HL-60/S4 treated with phorbol 12-myristate 13-acetate at 8.2 ng/mL for 4 days and 3 days (cell line): Measurements from ENCODE around the gene BNIP5.

Source experiments
- in situ Hi-C: fragments of 300-500 bp; cut with MboI; formaldehyde crosslinking; loops from 2 replicates; pipeline ENCODE4 v1.15.0; 2022; ENCODE audit warnings: low sequenced_read_pairs

BNIP5 gene

DNA sequence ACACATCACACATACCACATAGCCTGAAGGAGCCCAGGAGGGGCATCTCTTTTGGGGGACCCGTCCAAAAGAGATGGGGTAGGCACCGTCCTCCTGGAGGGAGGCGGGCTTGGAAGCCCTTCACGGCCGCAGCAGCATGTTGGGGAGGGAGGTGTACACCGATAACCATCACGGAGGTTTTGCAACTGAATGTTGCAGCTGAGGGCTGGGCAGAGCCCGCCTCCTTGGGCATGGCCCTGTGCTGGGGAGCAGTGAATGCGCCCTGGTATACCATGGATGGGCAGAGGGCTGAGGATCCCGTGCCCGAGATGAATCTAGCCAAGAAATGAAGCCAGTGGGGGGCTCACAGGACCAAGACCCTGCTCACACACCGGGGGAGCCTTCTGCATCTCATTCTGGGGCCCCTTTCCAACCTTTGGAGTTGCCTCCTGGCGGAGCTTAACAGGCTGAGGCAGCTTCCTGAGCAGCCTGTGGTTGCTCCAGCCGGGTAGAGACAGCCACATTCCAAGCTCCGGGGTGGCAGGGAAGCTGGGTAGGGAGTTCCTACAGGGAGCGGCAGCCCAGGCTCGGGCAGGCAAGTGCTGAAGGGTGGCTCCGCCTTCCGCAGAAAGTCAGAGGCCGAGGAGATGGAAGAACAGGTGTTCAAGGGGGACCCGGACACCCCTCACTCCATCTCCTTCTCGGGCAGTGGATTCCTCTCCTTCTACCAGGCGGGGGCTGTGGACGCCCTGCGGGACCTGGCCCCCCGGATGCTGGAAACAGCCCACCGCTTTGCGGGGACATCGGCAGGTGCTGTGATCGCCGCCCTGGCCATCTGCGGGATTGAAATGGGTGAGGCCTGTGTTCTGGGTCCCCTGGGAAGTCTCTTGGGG lies 66.6 kb downstream of the BNIP5 start, which contains the start of gene PNPLA1:
TSS of gene PNPLA1 (plus strand) at position 227 of the 872 bp plus-strand sequence. CDS start at position 627, 400 bp downstream.
- in situ Hi-C loops: no loop called here

DNA sequence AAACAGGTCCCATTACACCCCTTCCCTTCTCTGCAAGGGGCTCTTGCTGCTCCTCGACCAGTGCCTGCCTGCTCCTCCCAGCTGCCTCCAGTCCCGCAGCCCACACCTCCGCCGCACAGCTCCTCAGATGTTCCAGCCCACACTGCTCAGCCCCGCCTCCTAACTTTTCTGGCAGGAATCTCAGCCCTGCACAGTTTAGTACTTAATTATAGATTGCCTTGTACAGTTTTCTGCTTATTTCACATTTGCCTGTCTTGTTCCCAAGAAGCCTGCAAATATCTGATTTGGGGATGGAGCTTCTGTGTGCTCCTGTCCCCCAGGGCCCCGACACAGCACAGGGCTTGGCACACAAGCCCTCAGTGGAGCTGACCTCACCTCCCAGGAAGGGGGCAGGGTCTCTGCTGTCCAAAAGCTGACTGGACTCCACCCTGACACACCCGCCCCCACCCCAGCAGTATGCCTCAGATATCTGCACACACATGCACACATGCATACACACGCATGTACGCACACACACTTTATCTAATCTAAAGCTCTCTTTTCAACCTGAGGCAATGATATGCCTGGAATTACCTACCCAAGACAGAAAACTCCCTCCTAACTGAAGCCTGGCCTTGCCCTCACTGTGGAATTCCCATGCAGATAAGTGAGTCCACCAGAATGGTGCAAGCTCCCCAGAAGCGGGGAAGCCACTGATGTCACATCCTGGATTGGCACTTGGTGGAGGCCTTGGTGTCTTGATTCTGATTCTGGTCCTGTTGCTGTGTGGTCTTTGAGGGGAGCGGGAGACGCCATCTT lies 68.0 kb downstream of the BNIP5 start:
- in situ Hi-C loops: no loop called here

DNA sequence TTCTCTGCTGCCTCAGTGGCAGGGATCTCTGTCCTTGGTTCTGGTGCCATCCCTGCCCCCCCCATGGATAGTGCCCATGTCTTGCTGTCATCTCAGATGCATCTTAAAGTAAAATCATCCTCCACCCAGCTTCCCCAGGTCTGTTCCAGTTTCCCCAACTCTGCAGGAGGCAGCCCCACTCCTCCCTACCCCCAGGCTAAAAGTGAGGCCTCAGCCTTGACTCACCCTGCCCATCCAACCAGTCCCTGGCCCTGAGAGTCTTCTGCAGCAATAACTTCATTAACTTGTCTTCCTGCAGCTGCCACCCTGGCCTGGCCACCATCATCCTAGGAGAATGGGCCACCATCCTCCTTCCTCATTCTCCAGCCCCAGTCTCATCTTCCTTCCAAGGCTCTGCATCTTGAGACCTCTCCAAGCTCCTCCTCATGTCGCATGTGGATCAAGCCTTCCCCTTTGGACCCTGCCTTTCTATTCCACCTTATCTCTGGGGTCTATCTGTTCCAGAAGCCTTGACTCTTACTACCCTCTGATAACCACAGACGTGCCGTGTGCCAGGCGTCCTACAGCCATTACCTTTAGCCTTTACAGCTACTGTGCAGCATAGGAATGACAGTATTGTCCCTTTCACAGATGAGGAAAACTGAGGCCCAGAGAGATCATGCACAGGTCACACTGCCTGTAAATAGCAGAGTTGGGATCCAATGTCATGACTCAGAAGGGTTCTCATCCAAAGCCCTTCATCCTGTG lies 68.8 kb downstream of the BNIP5 start:
- in situ Hi-C loops: no loop called here

- in situ Hi-C loops: no loop called here
These were observed 69.6 kb downstream of the BNIP5 start for GRCh38 chr6:36266913-36267644.
